ENCODE data around the gene PTBP3.

The PTBP3 gene

GRCh38 chr9:112355427-112355897 lies 22.0 kb upstream of the PTBP3 start:
- no peak for DNase-seq

DNA sequence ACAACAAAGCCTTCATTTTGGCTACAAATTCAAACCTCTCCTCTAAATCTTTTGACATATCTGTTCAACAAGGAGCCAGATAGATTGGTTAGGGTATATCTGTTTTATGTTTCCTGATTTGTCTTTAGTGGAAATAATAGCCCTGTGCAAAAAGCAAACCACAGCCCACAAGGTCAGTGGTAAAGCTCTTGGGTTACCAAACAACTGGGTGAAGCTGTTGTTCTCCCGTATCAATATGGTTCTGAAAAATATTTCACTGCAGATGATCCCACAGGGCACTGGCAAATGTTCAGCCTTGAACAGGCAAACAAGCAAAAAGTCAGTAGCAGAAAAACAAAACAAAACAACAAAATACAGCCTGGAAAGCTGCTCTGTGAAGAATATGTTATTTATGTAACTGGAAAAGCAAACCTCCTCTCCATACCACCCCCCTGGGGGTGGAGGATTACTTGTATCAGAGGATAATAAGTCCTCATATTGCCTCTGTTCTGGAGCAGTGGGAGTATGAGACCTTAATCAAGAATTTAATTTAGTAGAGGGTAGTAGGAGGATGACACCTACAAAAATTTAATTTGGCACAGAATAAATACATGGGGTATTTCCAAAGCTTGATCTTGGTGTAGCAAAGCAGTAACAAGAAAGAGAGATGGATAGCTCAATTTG lies 20.8 kb upstream of the PTBP3 start:
- DNase-seq: no peak

GRCh38 chr9:112352209-112352608 lies 18.8 kb upstream of the PTBP3 start:
- no peak for DNase-seq

GRCh38 chr9:112351184-112351583 lies 17.8 kb upstream of the PTBP3 start:
- no peak for DNase-seq

GRCh38 chr9:112349008-112349333 lies 15.6 kb upstream of the PTBP3 start:
- no peak for DNase-seq

- DNase-seq: peak; percentile 57
These were observed 15.0 kb upstream of the PTBP3 start for GRCh38 chr9:112348257-112349007.

- DNase-seq: no peak
These were observed 8.3 kb upstream of the PTBP3 start for GRCh38 chr9:112341730-112342129.

DNA sequence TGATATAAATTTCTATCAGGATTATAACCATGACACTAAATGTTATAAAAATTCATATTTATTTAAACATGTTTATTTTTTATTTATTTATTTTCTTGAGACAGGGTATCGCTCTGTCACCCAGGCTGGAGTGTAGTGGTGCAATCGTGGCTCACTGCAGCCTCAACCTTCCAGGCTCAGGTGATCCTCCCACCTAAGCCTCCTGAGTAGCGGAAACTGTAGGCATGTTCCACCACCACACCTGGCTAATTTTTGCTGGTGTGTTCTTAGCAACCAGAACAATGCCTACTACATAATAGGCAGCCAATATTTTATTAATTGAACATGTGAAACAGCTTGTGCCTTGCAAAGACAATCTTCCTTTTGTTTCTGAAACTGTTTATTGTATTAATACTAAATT lies 6.5 kb upstream of the PTBP3 start:
- DNase-seq: no peak

DNA sequence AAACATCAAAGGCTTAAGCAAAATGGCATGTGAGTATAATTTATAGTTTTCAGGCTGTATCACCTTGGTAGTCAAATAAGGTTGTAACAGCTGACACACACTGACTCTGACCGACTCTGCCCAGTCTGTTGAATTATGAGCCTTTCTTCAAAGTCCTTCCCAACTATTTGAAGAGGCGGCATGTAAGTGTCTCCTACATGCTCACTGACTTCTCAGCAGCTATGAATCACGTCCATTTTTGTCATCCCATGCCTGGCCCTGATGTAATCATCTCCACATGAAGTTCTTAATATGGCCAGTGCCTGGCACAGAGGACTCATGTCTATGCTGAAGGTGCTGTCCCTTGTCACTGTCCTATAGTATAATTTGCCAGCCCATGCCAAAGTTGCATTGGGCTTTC lies 5.1 kb upstream of the PTBP3 start:
- DNase-seq: no peak

DNA sequence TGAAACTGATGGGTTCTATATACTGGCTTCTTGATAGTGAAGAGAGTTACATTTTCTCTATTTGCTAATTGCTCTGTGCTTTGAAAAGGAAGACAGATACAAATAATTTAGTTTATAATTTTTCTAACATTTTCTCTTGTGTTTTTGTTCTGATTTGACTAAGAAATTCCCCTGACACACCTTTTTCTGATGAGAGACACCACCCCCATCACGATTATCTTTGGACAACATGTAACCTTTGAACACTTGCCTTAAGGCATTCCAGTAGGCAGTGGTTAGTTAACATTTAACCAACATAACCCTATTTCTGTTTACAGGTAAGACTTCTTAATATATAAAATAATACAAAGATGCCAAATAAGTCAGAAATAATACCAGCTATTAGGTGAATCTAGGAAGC lies 4.1 kb upstream of the PTBP3 start:
- no peak for DNase-seq

DNA sequence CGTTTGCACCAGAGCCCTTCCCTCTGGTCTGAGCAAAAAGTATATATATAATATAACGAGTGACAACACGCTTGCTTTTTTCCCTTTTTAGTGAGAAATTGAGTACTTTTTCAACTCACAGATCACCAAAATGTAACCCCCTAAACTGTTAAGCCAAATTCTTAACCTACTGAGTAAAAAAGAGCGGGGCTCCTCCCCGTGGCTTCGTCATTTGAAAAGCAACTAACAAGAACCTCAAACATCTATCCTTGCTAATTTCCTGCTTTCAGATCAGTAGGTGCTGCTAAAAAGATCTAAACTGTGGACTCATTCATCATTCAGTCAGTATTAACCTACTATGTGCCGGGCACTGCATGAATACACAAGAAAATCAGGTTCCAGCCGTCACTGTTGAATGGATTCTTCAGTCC lies 1.0 kb upstream of the PTBP3 start:
- peak; percentile 51 for DNase-seq

- peak; percentile 86 for DNase-seq
These were observed 416 bp upstream of the PTBP3 start for GRCh38 chr9:112333639-112334431.

GRCh38 chr9:112332674-112332976 lies 794 bp downstream of the PTBP3 start:
- DNase-seq: no peak

DNA sequence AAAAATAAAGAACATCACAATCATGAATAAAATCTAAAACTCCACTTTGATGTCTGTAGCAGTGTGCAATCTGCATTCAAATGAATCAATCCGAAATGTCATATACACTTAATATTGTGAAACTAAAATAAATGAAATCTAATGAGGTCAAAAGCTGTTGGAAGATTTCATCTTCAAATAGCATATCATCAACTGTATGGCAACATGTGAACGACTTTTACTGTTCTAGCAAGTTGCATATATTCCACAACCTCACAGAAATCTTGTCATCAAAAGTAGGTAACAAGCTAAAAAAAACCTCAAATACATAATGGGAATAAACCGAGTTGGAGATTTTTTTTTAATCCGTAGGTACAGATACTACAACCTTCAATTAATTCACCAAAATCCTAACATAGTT lies 1.2 kb downstream of the PTBP3 start:
- DNase-seq: no peak

DNA sequence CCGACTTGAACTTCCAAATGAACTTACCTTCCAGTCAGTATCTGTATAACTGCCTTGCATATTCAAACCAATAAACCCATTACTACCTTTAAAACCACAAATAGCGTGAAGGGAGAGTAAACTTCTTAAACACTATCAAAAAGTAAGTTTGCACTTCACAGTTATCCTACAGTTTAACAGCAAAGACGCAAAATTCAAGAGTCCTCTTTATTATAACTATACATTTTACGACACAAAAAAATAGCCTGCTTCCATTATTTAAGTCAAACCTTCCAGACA lies 1.8 kb downstream of the PTBP3 start:
- DNase-seq: no peak

DNA sequence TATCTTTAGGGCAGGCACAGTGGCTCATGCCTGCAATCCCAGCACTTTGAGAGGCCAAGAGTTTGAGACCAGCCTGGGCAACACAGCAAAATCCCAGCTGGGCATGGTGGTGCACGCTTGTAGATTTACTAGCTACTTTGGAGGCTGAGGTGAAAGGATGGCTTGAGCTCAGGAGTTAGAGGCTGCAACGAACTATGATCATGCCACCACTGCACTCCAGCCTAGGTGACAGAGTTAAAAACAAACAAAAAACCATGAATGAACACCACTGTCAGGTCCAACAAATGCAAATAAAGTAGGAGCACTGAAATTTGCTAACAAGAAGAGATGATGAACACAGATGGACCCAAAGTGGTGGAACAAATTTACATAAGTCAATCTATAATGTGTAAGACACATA lies 4.9 kb downstream of the PTBP3 start:
- no peak for DNase-seq

- DNase-seq: no peak
These were observed 5.5 kb downstream of the PTBP3 start for GRCh38 chr9:112327718-112328450.

- DNase-seq: no peak
These were observed 7.2 kb downstream of the PTBP3 start for GRCh38 chr9:112326194-112326593.

- DNase-seq: no peak
These were observed 7.8 kb downstream of the PTBP3 start for GRCh38 chr9:112325600-112325999.

DNA sequence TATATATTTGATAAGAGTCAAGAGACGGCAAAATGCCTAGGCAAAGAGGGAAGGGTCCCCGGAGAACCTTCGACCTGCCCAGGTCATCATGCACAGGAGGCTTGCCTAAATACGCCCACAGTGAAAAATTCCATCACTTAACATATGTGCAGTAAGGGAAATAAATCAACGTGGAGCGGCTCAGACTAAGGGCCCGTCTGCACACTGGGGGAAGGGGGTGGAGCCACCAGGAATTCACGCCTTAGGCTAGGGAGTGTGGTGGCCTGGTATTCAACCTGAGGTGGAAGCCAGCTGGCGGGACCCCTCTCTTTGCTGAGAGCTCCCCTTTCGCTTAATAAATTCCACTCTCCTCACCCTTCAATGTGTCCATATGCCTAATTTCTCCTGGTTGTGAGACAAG lies 8.3 kb downstream of the PTBP3 start:
- no peak for DNase-seq

DNA sequence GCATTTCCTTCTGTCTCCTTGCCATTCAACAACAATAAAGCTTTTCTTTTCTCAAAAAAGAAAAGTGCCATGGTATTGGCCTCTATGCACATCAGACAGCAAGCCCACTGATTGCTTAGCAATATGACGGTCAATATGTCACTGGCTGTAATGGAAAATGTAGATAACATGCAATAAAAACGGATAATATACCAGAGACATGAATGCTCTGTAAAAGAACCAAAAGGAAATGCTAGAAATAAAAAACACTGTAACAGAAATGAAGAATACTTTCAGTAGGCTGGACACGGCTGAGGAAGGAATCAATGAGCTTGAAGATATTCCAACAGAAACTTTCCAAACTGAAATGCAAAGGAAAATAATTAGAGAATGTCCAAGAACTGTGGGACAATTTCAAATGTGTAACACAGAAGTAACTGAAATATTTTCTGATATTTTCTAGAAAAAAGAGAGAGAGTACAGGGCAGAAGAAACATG lies 10.0 kb downstream of the PTBP3 start:
- no peak for DNase-seq

DNA sequence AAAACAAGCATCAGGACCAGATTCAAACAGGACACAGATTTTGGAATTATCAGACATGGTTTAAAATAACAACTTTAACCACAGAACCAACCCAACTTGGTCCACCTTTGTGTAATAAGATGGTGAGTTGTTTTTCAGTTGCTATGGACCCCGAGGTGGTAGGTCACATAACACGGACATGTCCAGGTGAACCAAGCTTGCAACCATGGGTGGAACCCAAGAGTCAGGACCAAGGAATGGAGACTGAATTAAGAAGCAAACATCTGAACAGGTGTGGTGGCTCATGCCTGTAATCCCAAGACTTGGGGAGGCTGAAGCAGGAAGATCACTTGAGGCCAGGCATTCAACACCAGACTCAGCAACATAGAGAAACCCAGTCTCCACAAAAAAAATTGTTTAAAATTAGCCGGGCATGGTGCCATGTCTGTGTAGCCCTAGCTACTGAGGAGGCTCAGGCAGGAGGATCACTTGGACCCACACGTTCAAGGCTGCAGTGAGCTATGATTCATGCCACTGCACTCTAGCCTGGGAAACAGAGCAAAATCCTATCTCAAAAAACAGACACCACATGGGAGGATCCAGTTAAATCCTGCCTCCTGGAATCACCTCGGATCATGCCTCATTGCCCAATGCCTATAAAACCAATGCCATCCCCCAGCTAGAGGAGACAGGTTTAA lies 10.6 kb downstream of the PTBP3 start:
- DNase-seq: no peak
